ENCODE measurements around the gene CCSER1. TPM values are rescaled to one million over a fixed set of nuclear protein-coding genes. Genes with fewer than 3 reads are reported as not detected.
A peak's percentile ranks its signal among the peaks of the same experiment; 100 is the strongest.
"Not testable (repeated sequence)": the region's sequence is repeated elsewhere in the genome, so short reads cannot be mapped to it uniquely, and the experiment has no call there.

The CCSER1 gene
- total RNA-seq, 1 donor from 2014 or later, result 20.1 TPM

DNA sequence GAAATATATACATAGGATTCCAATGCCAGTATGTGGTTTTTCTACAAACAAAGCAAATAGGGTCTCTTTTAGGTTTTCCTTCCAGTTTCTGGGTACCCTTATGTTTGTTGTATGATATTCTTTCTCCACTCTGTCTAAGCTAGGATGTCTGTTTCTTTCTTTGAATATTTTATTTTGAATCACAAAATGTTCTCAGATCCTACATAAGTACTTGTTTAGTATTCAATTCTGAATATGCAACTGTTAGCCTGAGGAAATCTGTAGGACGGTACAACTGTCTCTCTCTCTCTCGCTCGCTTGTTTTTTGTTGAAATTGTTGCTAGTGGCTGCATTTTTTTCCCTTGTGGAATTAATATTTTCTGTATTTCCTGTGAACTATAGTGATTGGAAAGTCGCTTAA lies 163.2 kb downstream of the CCSER1 start:
- Mint-ChIP-seq H3K36me3 (ENCODE audit: low read depth) (no peaks in the 10 kb centered on the region), H3K27ac (no peak overlapping the region), H3K4me3 (no peak overlapping the region), H3K4me1 (peaks cover 3% of the 10 kb centered on the region), H3K9me3 (no peaks in the 10 kb centered on the region), H3K27me3 (no peaks in the 10 kb centered on the region)
- TF ChIP-seq, protein P1, sequence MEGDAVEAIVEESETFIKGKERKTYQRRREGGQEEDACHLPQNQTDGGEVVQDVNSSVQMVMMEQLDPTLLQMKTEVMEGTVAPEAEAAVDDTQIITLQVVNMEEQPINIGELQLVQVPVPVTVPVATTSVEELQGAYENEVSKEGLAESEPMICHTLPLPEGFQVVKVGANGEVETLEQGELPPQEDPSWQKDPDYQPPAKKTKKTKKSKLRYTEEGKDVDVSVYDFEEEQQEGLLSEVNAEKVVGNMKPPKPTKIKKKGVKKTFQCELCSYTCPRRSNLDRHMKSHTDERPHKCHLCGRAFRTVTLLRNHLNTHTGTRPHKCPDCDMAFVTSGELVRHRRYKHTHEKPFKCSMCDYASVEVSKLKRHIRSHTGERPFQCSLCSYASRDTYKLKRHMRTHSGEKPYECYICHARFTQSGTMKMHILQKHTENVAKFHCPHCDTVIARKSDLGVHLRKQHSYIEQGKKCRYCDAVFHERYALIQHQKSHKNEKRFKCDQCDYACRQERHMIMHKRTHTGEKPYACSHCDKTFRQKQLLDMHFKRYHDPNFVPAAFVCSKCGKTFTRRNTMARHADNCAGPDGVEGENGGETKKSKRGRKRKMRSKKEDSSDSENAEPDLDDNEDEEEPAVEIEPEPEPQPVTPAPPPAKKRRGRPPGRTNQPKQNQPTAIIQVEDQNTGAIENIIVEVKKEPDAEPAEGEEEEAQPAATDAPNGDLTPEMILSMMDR (IDR thresholded peaks at IDR 0.05), result no peak
- CTCF ChIA-PET, result no interaction called here
- ATAC-seq (ENCODE audit: low read depth), result no peak
- no peak for DNase-seq
- POLR2A ChIA-PET, result no interaction called here
- intact Hi-C loops (cut with micrococcal nuclease), result loop anchor here (5.0 kb wide), 3 partner anchors 388 to 1063 kb away; no protein-coding TSS in a partner anchor

DNA sequence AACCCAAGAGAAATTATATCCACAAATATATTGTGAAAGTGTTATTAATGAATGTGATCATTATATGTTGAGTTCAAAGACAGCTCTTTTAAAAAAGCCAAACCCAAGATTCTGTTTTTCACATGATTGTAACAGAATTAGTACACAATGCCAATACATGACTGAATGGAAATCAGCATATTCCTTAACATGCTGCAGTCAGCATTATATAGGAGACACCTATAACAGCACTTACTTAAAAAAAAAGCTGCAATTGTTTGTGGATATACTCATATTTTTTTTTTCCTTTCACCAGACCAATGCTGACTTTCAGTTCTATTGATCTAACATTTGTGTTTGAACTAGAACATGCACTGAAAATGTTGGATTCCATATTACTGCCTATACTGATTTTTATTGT lies 165.2 kb downstream of the CCSER1 start:
- Mint-ChIP-seq H3K4me3 (no peak overlapping the region), H3K4me1 (no peaks in the 10 kb centered on the region), H3K27me3 (no peaks in the 10 kb centered on the region), H3K27ac (no peak overlapping the region), H3K9me3 (no peaks in the 10 kb centered on the region), H3K36me3 (ENCODE audit: low read depth) (no peaks in the 10 kb centered on the region)
- no peak for DNase-seq
- intact Hi-C loops (cut with micrococcal nuclease), result loop anchor here (1.0 to 5.0 kb wide), 6 partner anchors 172 to 1134 kb away; no protein-coding TSS in a partner anchor
- POLR2A ChIA-PET, result interaction anchor here (1.2 kb wide), 1 partner anchor 163 kb away, joined by 4 read pairs; no protein-coding TSS in a partner anchor
- CTCF ChIA-PET, result interaction anchor here (0.7 to 2.2 kb wide), 7 partner anchors 9 to 1377 kb away, joined by 3 to 14 read pairs (median 3); no protein-coding TSS in a partner anchor
- no peak for ATAC-seq (ENCODE audit: low read depth)
- TF ChIP-seq, protein P1 (IDR thresholded peaks at IDR 0.05), result no peak

DNA sequence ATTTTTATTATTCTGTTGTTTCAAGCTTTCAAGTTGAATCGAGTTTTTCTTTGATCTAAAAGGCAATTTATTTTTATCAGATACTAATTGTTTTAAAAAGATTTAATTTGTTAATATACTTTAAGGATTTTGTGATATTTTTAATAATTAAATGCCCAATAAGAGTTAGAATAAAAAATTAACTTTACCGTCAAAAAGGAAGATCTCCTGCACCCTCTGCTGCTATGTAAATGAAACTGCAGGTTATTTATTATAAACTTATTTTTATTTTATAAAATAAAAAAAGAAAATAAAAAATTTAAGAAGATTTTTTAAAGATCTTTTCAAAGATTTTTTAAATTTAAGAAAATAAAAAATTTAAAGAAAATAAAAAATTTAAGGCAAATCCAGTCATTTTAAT lies 166.1 kb downstream of the CCSER1 start:
- TF ChIP-seq, protein P1 (IDR thresholded peaks at IDR 0.05), result peak; percentile 79
- intact Hi-C loops (cut with micrococcal nuclease), result loop anchor here (1.0 to 5.0 kb wide), 6 partner anchors 173 to 1135 kb away; no protein-coding TSS in a partner anchor

DNA sequence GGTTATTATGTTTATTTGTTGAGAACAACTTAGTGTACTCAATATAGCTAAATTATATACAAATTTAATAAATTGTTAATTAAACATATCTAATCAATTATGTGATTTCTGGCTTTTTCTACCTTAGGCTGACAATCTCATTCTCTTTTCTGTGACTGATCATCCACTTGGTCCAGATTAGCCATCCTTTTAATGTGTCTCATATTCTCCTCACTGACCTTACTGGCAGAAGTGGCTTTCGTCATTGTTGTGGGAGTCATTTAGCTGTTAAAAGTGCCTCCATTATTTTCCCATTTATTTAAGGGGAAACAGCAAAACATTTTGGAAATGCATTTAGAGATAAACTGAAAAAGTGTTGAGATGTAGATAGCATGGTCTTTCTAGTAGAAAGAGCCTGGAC lies 172.2 kb downstream of the CCSER1 start:
- no peak for ATAC-seq (ENCODE audit: low read depth)
- CTCF ChIA-PET, result no interaction called here
- Mint-ChIP-seq H3K4me1 (no peaks in the 10 kb centered on the region), H3K27ac (no peak overlapping the region), H3K4me3 (no peak overlapping the region), H3K36me3 (ENCODE audit: low read depth) (peaks cover 2% of the 10 kb centered on the region), H3K9me3 (no peaks in the 10 kb centered on the region), H3K27me3 (no peaks in the 10 kb centered on the region)
- no peak for DNase-seq
- TF ChIP-seq, protein P1 (IDR thresholded peaks at IDR 0.05), result no peak
- POLR2A ChIA-PET, result no interaction called here
- intact Hi-C loops (cut with micrococcal nuclease), result no loop called here

More for the DNA sequence above, 166.1 kb downstream of the CCSER1 start:
- no peak overlapping the region for H3K27ac Mint-ChIP-seq
- H3K27me3 Mint-ChIP-seq, result no peaks in the 10 kb centered on the region
- no peak for DNase-seq
- no peak overlapping the region for H3K4me3 Mint-ChIP-seq
- no peaks in the 10 kb centered on the region for H3K4me1 Mint-ChIP-seq
- CTCF ChIA-PET, result interaction anchor here (0.9 to 2.2 kb wide), 5 partner anchors 9 to 1067 kb away, joined by 3 to 14 read pairs (median 4); no protein-coding TSS in a partner anchor
- no peaks in the 10 kb centered on the region for H3K9me3 Mint-ChIP-seq
- H3K36me3 Mint-ChIP-seq (ENCODE audit: low read depth), result no peaks in the 10 kb centered on the region
- ATAC-seq (ENCODE audit: low read depth), result no peak
- POLR2A ChIA-PET, result no interaction called here

DNA sequence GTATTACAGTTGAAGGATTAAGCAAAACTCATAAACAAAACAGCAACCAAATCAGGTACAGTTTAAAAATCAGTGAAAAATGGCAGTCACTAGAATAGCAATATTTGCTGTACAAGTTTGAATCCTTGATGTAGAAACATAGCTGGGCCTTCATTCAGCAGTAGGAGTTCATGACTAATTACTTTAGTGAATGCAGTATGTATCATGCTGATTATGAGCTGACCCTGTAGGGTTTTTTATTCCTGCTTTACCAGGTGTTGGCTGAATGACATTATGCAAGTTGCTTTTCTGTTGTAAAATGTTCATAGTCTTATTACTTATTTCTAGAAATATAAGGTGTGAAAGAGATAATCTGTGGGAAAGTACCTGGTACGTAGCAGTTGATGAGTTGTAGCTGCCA lies 179.6 kb downstream of the CCSER1 start:
- Mint-ChIP-seq H3K4me1 (no peaks in the 10 kb centered on the region), H3K4me3 (no peak overlapping the region), H3K9me3 (no peaks in the 10 kb centered on the region), H3K27me3 (no peaks in the 10 kb centered on the region), H3K27ac (no peak overlapping the region), H3K36me3 (ENCODE audit: low read depth) (peaks cover 8% of the 10 kb centered on the region)
- no peak for DNase-seq
- TF ChIP-seq, protein P1 (IDR thresholded peaks at IDR 0.05), result no peak
- ChIA-PET POLR2A (no interaction called here), CTCF (no interaction called here)
- ATAC-seq (ENCODE audit: low read depth), result no peak
- intact Hi-C loops (cut with micrococcal nuclease), result no loop called here

DNA sequence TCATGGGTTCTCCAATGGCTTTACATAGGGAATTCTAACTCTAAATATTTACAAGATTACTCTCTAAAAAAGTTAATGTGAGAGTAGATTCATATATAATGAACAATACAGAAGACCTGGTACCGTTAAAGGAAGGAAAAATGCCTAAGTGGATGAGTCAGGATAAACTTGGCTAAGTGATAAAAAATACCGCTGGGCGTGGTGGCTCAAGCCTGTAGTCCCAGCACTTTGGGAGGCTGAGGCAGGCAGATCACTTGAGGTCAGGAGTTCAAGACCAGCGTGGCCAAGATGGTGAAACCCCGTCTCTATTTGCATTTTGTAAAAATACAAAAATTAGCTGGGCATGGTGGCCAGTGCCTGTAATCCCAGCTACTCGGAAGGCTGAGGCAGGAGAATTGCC lies 189.9 kb downstream of the CCSER1 start:
- H3K9me3 Mint-ChIP-seq; POLR2A ChIA-PET; CTCF ChIA-PET; H3K27me3 Mint-ChIP-seq; H3K4me1 Mint-ChIP-seq; H3K27ac Mint-ChIP-seq; H3K36me3 Mint-ChIP-seq (ENCODE audit: low read depth); ATAC-seq (ENCODE audit: low read depth); DNase-seq; intact Hi-C loops (cut with micrococcal nuclease); H3K4me3 Mint-ChIP-seq: not testable (repeated sequence)
